Measurements from ENCODE around the gene C4orf50. TPM values are rescaled to one million over a fixed set of nuclear protein-coding genes. Genes with fewer than 3 reads are reported as not detected.

Gene C4orf50
- total and polyA plus RNA-seq, 2 experiments from 2014 or later: not detected

DNA sequence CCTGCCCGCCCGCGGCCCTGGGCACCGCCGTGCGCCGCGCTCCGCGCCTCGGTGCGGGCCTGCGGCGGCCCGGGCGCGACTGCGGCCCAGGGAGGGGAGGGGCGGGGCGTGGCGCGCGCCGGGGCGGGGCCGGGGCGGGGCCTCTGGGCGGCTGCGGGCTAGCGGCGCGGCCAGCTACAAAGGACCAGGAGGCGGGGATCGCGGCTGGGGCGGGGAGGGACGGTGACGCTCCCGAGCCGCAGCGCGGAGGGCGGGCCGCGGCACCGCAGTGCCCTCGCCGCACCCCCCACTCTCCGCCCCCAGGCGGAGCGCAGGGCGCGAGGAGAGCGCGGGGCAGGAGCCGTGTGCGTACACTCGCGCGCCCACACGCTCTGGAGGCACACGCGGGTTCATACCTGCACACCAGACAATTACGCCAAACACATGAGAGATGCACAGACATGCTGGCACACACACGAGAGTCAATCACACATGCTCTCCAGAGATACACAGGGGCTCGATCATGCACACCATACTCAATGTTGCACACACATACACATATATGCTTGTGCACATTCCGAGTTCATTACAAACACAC, 125.1 kb downstream of the C4orf50 start, which contains the start of gene CRMP1:
Gene CRMP1 (minus strand): TSS at position 83 of the 577 bp plus-strand sequence. CDS start 117 bp downstream, outside the sequence.
- Histone ChIP-seq H3K9ac (no peak within 1 kb of the TSS), H3K4me2 (ENCODE audit: unreplicated experiment) (no peak within 1 kb of the TSS), H2AFZ (no peak within 1 kb of the TSS), H3K4me1 (ENCODE audit: insufficient read depth) (no peaks in the 10 kb centered on the region), H3K9me3 (ENCODE audit: low read depth) (no peaks in the 10 kb centered on the region), H3F3A (ENCODE audit: insufficient read depth) (no peaks in the 10 kb centered on the region), H4K20me1 (ENCODE audit: insufficient read depth) (no peaks in the 10 kb centered on the region), H3K9me2 (ENCODE audit: insufficient read depth) (no peaks in the 10 kb centered on the region), H3K27me3 (replicated peaks; ENCODE audit: insufficient read depth) (peaks cover 75% of the 10 kb centered on the region), H3K79me2 (ENCODE audit: insufficient read depth) (no peaks in the 10 kb centered on the region), H3K36me3 (ENCODE audit: low read depth) (no peaks in the 10 kb centered on the region), H3K27ac (no peak within 1 kb of the TSS), H3K4me3 (no peak within 1 kb of the TSS)
- DNase-seq: peak; percentile 32
- WGBS, 2 experiments (ENCODE audit: low coverage in 1 of 2, low lambda C conversion rate in 2 of 2, missing lambda C conversion rate in 2 of 2): 7 to 13% methylated on average over 10 to 24 of the region's 67 CpGs
- in situ Hi-C loops (cut with MboI): no loop called here
- TF ChIP-seq EZH2phosphoT487 (IDR thresholded peaks at IDR 0.05; ENCODE audit: insufficient read depth, low read depth) (no peak), EZH2 (IDR thresholded peaks at IDR 0.05; ENCODE audit: insufficient read depth, poor library complexity, severe bottlenecking) (peak; percentile 33)

DNA sequence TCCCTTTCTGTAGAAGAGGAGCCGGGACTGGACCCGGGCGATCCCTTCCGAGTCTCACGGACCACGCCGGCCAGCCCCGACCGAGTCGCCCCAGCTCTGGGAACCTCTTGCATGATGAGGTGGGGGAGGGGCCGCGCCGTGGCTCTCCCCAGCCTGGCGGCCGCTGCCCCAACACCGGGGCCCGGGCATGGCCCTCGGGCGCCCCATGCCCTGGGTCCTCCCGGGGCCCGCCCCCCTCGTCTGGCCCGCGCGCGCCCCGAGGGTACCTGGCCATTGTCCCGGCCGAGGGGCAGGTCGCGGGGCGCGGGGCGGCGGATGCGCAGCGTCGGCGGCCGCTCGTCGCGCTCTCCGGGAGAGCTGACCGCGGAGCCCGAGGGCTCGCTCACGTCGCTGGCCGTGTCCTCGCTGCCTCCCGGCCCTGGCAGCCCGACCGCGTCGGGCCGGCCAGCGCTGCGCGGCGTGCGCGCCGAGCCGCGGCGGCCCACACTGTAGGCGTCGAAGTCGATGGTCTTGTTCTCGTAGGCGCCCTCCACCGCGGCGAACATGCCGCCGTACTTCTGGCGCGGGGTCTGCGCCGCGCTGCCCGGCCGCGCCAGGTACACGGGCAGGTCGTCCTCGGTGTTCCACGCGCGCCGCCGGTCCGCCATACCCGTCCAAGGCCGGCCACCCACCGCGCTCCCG, 125.8 kb downstream of the C4orf50 start:
- no peaks in the 10 kb centered on the region for H3K36me3 ChIP-seq (ENCODE audit: low read depth)
- no peak overlapping the region for H3K4me3 ChIP-seq
- H3K9ac ChIP-seq: no peak overlapping the region
- H2AFZ ChIP-seq: no peak overlapping the region
- no peak for DNase-seq
- H3K79me2 ChIP-seq (ENCODE audit: insufficient read depth): no peaks in the 10 kb centered on the region
- H3K27ac ChIP-seq: no peak overlapping the region
- H3K9me2 ChIP-seq (ENCODE audit: insufficient read depth): no peaks in the 10 kb centered on the region
- H3K4me2 ChIP-seq (ENCODE audit: unreplicated experiment): no peak overlapping the region
- 4% methylated on average over 35 to 41 of the region's 100 CpGs for WGBS, 2 experiments (ENCODE audit: low coverage in 1 of 2, low lambda C conversion rate in 2 of 2, missing lambda C conversion rate in 2 of 2)
- H3K4me1 ChIP-seq (ENCODE audit: insufficient read depth): no peaks in the 10 kb centered on the region
- H3K27me3 ChIP-seq (replicated peaks; ENCODE audit: insufficient read depth): peaks cover 71% of the 10 kb centered on the region
- in situ Hi-C loops (cut with MboI): no loop called here
- TF ChIP-seq EZH2phosphoT487 (IDR thresholded peaks at IDR 0.05; ENCODE audit: insufficient read depth, low read depth) (no peak), EZH2 (IDR thresholded peaks at IDR 0.05; ENCODE audit: insufficient read depth, poor library complexity, severe bottlenecking) (no peak)
- no peaks in the 10 kb centered on the region for H3F3A ChIP-seq (ENCODE audit: insufficient read depth)
- no peaks in the 10 kb centered on the region for H4K20me1 ChIP-seq (ENCODE audit: insufficient read depth)
- H3K9me3 ChIP-seq (ENCODE audit: low read depth): no peaks in the 10 kb centered on the region

DNA sequence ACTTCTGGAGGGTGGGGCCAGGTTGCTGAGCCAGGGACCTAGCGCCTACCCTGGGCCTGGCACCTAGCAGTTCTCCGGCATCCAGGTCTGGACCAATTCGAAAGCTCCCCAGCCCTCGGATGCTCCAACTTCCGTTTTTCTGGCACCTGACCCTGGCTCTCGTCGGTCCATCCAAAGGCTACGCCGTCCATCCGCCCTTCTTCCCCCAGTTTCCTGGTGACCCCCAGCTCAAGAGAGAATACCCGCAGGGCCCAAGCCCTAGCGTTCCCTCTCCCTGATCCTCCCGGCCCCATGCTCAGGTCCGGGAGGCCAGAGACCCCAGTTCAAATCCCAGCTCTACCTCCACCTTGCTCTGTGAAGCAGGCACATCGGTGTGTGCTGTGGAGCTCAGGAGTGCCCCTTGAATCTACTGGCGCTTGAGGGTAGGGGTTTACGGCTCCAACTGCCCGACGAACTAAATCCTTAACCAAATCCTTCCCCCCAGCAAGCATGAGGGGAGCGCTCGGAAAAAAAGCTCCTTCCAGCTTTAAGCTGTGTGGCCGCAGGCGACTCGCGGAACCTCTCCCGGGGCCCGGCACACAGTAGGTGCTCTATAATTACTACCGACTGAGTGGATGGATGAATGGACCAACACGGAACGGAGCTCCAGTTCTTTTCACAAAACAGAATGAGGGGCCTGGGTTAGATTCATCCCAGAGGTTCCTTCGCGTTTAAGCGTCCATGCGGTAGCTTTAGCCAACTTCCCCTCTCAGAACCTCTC, 126.5 kb downstream of the C4orf50 start:
- no peak for TF ChIP-seq EZH2phosphoT487 (IDR thresholded peaks at IDR 0.05; ENCODE audit: insufficient read depth, low read depth)
- TF ChIP-seq EZH2 (IDR thresholded peaks at IDR 0.05; ENCODE audit: insufficient read depth, poor library complexity, severe bottlenecking): peak; percentile 64
- Histone ChIP-seq H3K4me1 (ENCODE audit: insufficient read depth) (no peaks in the 10 kb centered on the region), H2AFZ (no peak overlapping the region), H3K4me2 (ENCODE audit: unreplicated experiment) (no peak overlapping the region), H3K9me2 (ENCODE audit: insufficient read depth) (no peaks in the 10 kb centered on the region), H4K20me1 (ENCODE audit: insufficient read depth) (no peaks in the 10 kb centered on the region), H3K4me3 (no peak overlapping the region), H3K27me3 (replicated peaks; ENCODE audit: insufficient read depth) (peaks cover 69% of the 10 kb centered on the region), H3F3A (ENCODE audit: insufficient read depth) (no peaks in the 10 kb centered on the region), H3K9me3 (ENCODE audit: low read depth) (no peaks in the 10 kb centered on the region), H3K27ac (no peak overlapping the region), H3K79me2 (ENCODE audit: insufficient read depth) (no peaks in the 10 kb centered on the region), H3K9ac (no peak overlapping the region), H3K36me3 (ENCODE audit: low read depth) (no peaks in the 10 kb centered on the region)
- 16% methylated on average over 34 of the region's 34 CpGs for WGBS, 2 experiments (ENCODE audit: low coverage in 1 of 2, low lambda C conversion rate in 2 of 2, missing lambda C conversion rate in 2 of 2)
- no peak for DNase-seq
- in situ Hi-C loops (cut with MboI): no loop called here

DNA sequence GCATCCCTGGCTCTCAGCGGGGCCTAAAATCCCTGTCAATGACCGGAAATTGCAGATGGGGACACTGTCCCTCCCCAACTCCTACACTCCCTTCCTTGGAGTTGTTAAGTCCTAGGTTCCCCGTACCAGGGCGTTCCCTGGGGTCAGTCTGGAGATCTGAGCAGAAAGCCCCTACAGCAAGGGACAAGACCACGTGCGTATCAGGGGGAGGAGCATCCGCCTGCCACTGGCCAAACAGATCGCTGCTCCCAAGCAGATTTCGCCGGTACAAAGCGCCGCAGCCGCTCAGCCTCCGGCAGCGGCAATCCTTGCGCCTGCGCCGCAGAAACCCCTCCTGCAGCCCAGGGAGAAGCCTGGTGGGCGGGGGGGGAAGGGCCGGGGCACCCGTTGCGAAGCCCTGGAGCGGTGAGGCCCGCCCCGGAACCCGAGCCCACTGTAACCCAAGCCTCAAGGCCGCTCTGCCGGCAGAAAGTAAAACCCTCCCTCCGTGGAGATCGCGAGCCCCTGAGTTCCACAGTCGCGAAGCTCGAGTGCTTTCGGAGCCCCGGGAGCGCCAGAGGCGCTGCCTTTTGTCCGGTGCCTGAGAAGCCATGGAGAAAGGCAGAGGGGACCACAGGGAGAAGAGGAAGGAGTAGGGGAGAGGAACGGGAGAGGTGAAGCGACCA, 128.0 kb downstream of the C4orf50 start:
- Histone ChIP-seq H3K4me1 (ENCODE audit: insufficient read depth) (no peaks in the 10 kb centered on the region), H3F3A (ENCODE audit: insufficient read depth) (no peaks in the 10 kb centered on the region), H4K20me1 (ENCODE audit: insufficient read depth) (no peaks in the 10 kb centered on the region), H3K27ac (no peak overlapping the region), H3K9ac (no peak overlapping the region), H3K4me3 (no peak overlapping the region), H3K79me2 (ENCODE audit: insufficient read depth) (no peaks in the 10 kb centered on the region), H3K27me3 (replicated peaks; ENCODE audit: insufficient read depth) (peaks cover 71% of the 10 kb centered on the region), H3K36me3 (ENCODE audit: low read depth) (no peaks in the 10 kb centered on the region), H3K9me2 (ENCODE audit: insufficient read depth) (no peaks in the 10 kb centered on the region), H2AFZ (no peak overlapping the region), H3K4me2 (ENCODE audit: unreplicated experiment) (no peak overlapping the region), H3K9me3 (ENCODE audit: low read depth) (no peaks in the 10 kb centered on the region)
- no peak for DNase-seq
- no peak for TF ChIP-seq EZH2 (IDR thresholded peaks at IDR 0.05; ENCODE audit: insufficient read depth, poor library complexity, severe bottlenecking)
- TF ChIP-seq EZH2phosphoT487 (IDR thresholded peaks at IDR 0.05; ENCODE audit: insufficient read depth, low read depth): no peak
- WGBS, 2 experiments (ENCODE audit: low coverage in 1 of 2, low lambda C conversion rate in 2 of 2, missing lambda C conversion rate in 2 of 2): 6 to 7% methylated on average over 33 to 36 of the region's 41 CpGs
- in situ Hi-C loops (cut with MboI): no loop called here

Measured in GM23248 (cell line).